ENCODE measurements around the gene PMCH. TPM values are rescaled to one million over a fixed set of nuclear protein-coding genes. Genes with fewer than 3 reads are reported as not detected.
"Not testable (repeated sequence)": the region's sequence is repeated elsewhere in the genome, so short reads cannot be mapped to it uniquely, and the experiment has no call there.

The PMCH gene
- not detected for polyA plus RNA-seq (2013, experiment 1 of 2)
- polyA plus RNA-seq (2013, experiment 2 of 2) = not detected

- peaks cover 11% of the 10 kb centered on the region for H3K36me3 ChIP-seq (ENCODE audit: insufficient read depth, low read length)
- H3K4me3 ChIP-seq (ENCODE audit: low read length) = no peak within 1 kb of the TSS
- no peak within 1 kb of the TSS for H3K9ac ChIP-seq (ENCODE audit: low read depth, low read length)
- no peak within 1 kb of the TSS for H3K27ac ChIP-seq (ENCODE audit: low read depth, low read length)
- no peaks in the 10 kb centered on the region for H3K4me1 ChIP-seq (ENCODE audit: insufficient read depth, low read length)
- 83% methylated on average over 1 of the region's 1 CpG for WGBS
- H3K27me3 ChIP-seq (ENCODE audit: insufficient read depth, low read length) = no peaks in the 10 kb centered on the region
- no peaks in the 10 kb centered on the region for H3K9me3 ChIP-seq (ENCODE audit: insufficient read depth, low read depth, low read length)
Measured at GRCh38 chr12:102197789-102198188, at the start of gene PMCH. Gene PMCH (minus strand): TSS chr12:102197833. CDS start chr12:102197770, 63 bp downstream.

- not testable (repeated sequence) for H3K9ac ChIP-seq (ENCODE audit: low read depth, low read length); H3K4me3 ChIP-seq (ENCODE audit: low read length); H3K27me3 ChIP-seq (ENCODE audit: insufficient read depth, low read length); H3K9me3 ChIP-seq (ENCODE audit: insufficient read depth, low read depth, low read length); H3K4me1 ChIP-seq (ENCODE audit: insufficient read depth, low read length); H3K36me3 ChIP-seq (ENCODE audit: insufficient read depth, low read length); H3K27ac ChIP-seq (ENCODE audit: low read depth, low read length)
- 100% methylated on average over 1 of the region's 2 CpGs for WGBS
Measured at GRCh38 chr12:102240859-102241258, 43.2 kb upstream of the PMCH start.

- H3K9me3 ChIP-seq (ENCODE audit: insufficient read depth, low read depth, low read length) = no peaks in the 10 kb centered on the region
- no peaks in the 10 kb centered on the region for H3K36me3 ChIP-seq (ENCODE audit: insufficient read depth, low read length)
- no peak overlapping the region for H3K27ac ChIP-seq (ENCODE audit: low read depth, low read length)
- peaks cover 14% of the 10 kb centered on the region for H3K4me1 ChIP-seq (ENCODE audit: insufficient read depth, low read length)
- no peaks in the 10 kb centered on the region for H3K27me3 ChIP-seq (ENCODE audit: insufficient read depth, low read length)
- no peak overlapping the region for H3K9ac ChIP-seq (ENCODE audit: low read depth, low read length)
- no peak overlapping the region for H3K4me3 ChIP-seq (ENCODE audit: low read length)
- 92% methylated on average over 2 of the region's 2 CpGs for WGBS
Measured at GRCh38 chr12:102234599-102234998, 37.0 kb upstream of the PMCH start.

DNA sequence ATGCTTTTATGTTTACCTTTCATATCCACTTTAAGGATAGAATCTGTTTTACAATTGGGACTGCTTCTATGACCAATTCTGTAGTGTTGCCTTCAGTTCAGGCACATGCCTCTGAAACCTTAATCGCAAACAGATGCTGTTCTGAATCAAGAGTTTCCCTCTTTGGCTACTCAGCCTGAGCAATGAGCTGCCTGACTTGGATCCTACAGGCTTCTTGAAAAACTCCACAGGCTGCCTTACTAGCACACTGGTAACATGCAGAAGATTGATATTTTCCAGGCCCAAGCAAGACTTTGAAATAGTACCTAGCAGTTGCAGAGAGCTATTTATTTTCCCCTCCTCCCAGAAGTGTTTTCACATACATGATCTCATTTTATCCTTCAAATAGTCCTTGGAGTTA lies 34.8 kb upstream of the PMCH start:
- no peak overlapping the region for H3K4me3 ChIP-seq (ENCODE audit: low read length)
- H3K36me3 ChIP-seq (ENCODE audit: insufficient read depth, low read length) = no peaks in the 10 kb centered on the region
- no peak overlapping the region for H3K9ac ChIP-seq (ENCODE audit: low read depth, low read length)
- WGBS = 91% methylated on average over 1 of the region's 1 CpG
- no peak overlapping the region for H3K27ac ChIP-seq (ENCODE audit: low read depth, low read length)
- peaks cover 14% of the 10 kb centered on the region for H3K4me1 ChIP-seq (ENCODE audit: insufficient read depth, low read length)
- H3K27me3 ChIP-seq (ENCODE audit: insufficient read depth, low read length) = no peaks in the 10 kb centered on the region
- H3K9me3 ChIP-seq (ENCODE audit: insufficient read depth, low read depth, low read length) = no peaks in the 10 kb centered on the region

DNA sequence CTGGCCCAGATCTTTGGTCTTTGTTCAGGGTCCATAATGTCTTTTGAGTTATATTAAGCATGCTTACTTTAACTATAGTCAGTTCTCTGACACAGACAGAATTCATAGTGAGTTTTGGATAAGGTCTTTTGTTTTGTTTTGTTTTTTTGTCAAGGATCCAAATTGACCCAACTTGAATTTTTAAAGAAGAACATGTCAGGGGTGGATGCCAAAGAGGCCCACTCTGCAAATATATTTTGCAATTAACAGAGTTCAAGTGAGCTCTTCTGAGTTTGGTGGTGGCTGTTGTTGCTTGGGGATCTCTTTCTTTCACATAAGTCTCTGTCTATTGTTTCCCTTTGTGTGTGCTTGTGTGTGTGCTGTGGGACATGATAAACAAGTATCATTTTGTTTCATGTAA lies 34.4 kb upstream of the PMCH start:
- Histone ChIP-seq H3K27me3 (ENCODE audit: insufficient read depth, low read length) (no peaks in the 10 kb centered on the region), H3K9me3 (ENCODE audit: insufficient read depth, low read depth, low read length) (no peaks in the 10 kb centered on the region), H3K27ac (ENCODE audit: low read depth, low read length) (no peak overlapping the region), H3K9ac (ENCODE audit: low read depth, low read length) (no peak overlapping the region), H3K36me3 (ENCODE audit: insufficient read depth, low read length) (no peaks in the 10 kb centered on the region), H3K4me1 (ENCODE audit: insufficient read depth, low read length) (peaks cover 14% of the 10 kb centered on the region), H3K4me3 (ENCODE audit: low read length) (no peak overlapping the region)

GRCh38 chr12:102227954-102228353 lies 30.3 kb upstream of the PMCH start:
- Histone ChIP-seq H3K4me1 (ENCODE audit: insufficient read depth, low read length) (peaks cover 10% of the 10 kb centered on the region; the same call in 1 of the 2 replicates), H3K9ac (ENCODE audit: low read depth, low read length) (no peak overlapping the region), H3K27me3 (ENCODE audit: insufficient read depth, low read length) (no peaks in the 10 kb centered on the region), H3K4me3 (ENCODE audit: low read length) (no peak overlapping the region), H3K27ac (ENCODE audit: low read depth, low read length) (no peak overlapping the region), H3K36me3 (ENCODE audit: insufficient read depth, low read length) (no peaks in the 10 kb centered on the region), H3K9me3 (ENCODE audit: insufficient read depth, low read depth, low read length) (no peaks in the 10 kb centered on the region)
- 89% methylated on average over 5 of the region's 5 CpGs for WGBS

GRCh38 chr12:102220736-102221135 lies 23.1 kb upstream of the PMCH start:
- no peak overlapping the region for H3K9ac ChIP-seq (ENCODE audit: low read depth, low read length)
- no peaks in the 10 kb centered on the region for H3K9me3 ChIP-seq (ENCODE audit: insufficient read depth, low read depth, low read length)
- H3K4me3 ChIP-seq (ENCODE audit: low read length) = no peak overlapping the region
- no peak overlapping the region for H3K27ac ChIP-seq (ENCODE audit: low read depth, low read length)
- H3K36me3 ChIP-seq (ENCODE audit: insufficient read depth, low read length) = no peaks in the 10 kb centered on the region
- H3K27me3 ChIP-seq (ENCODE audit: insufficient read depth, low read length) = no peaks in the 10 kb centered on the region
- no peaks in the 10 kb centered on the region for H3K4me1 ChIP-seq (ENCODE audit: insufficient read depth, low read length)

DNA sequence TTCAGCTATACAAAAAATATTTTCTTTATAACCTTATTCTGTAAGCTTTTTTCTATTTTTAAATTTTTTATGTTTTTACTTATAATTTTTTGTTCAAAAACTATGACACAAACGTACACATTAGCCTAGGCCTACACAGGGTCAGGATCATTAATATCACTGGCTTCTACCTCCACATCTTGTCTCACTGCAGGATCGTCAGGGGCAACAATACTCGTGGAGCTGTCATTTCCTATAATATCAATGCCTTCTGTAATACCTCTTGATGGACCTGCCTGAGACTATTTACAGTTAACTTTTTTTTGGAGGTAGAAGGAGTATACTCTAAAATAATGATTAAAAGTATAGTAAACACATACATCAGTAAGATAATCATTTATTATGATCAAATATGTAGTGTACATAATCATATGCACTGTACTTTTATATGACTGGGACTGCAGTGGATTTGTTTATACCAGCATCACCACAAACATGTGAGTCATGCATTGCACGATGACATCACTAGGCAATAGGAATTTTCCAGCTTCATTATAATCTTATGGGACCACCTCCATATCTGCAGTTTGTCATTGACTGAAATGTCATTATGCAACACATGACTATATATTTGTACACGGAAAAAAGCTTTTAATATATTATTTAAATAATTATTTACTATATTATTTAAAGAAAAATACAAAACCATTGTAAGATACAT lies 18.5 kb upstream of the PMCH start:
- Histone ChIP-seq H3K27ac (ENCODE audit: low read depth, low read length) (no peak overlapping the region), H3K9me3 (ENCODE audit: insufficient read depth, low read depth, low read length) (no peaks in the 10 kb centered on the region), H3K36me3 (ENCODE audit: insufficient read depth, low read length) (no peaks in the 10 kb centered on the region), H3K4me3 (ENCODE audit: low read length) (no peak overlapping the region), H3K27me3 (ENCODE audit: insufficient read depth, low read length) (no peaks in the 10 kb centered on the region), H3K4me1 (ENCODE audit: insufficient read depth, low read length) (no peaks in the 10 kb centered on the region), H3K9ac (ENCODE audit: low read depth, low read length) (no peak overlapping the region)
- WGBS = 92% methylated on average over 4 of the region's 5 CpGs

GRCh38 chr12:102204025-102204424 lies 6.4 kb upstream of the PMCH start:
- no peaks in the 10 kb centered on the region for H3K4me1 ChIP-seq (ENCODE audit: insufficient read depth, low read length)
- H3K9ac ChIP-seq (ENCODE audit: low read depth, low read length) = no peak overlapping the region
- WGBS = over 99% methylated on average over 2 of the region's 2 CpGs
- H3K27me3 ChIP-seq (ENCODE audit: insufficient read depth, low read length) = no peaks in the 10 kb centered on the region
- no peak overlapping the region for H3K27ac ChIP-seq (ENCODE audit: low read depth, low read length)
- no peak overlapping the region for H3K4me3 ChIP-seq (ENCODE audit: low read length)
- H3K36me3 ChIP-seq (ENCODE audit: insufficient read depth, low read length) = peaks cover 39% of the 10 kb centered on the region
- peaks cover 25% of the 10 kb centered on the region for H3K9me3 ChIP-seq (ENCODE audit: insufficient read depth, low read depth, low read length)

- 100% methylated on average over 2 of the region's 4 CpGs for WGBS
Measured at GRCh38 chr12:102202556-102202955, 4.9 kb upstream of the PMCH start.

GRCh38 chr12:102201436-102202061 lies 3.9 kb upstream of the PMCH start:
- H3K4me1 ChIP-seq (ENCODE audit: insufficient read depth, low read length) = no peaks in the 10 kb centered on the region
- H3K4me3 ChIP-seq (ENCODE audit: low read length) = no peak overlapping the region
- no peaks in the 10 kb centered on the region for H3K27me3 ChIP-seq (ENCODE audit: insufficient read depth, low read length)
- H3K36me3 ChIP-seq (ENCODE audit: insufficient read depth, low read length) = peaks cover 22% of the 10 kb centered on the region
- H3K27ac ChIP-seq (ENCODE audit: low read depth, low read length) = no peak overlapping the region
- peaks cover 7% of the 10 kb centered on the region; the same call in 1 of the 2 replicates for H3K9me3 ChIP-seq (ENCODE audit: insufficient read depth, low read depth, low read length)
- no peak overlapping the region for H3K9ac ChIP-seq (ENCODE audit: low read depth, low read length)
- WGBS = 90% methylated on average over 3 of the region's 3 CpGs

More at GRCh38 chr12:102202556-102202955, 4.9 kb upstream of the PMCH start:
- Histone ChIP-seq H3K27ac (ENCODE audit: low read depth, low read length) (no peak overlapping the region), H3K4me1 (ENCODE audit: insufficient read depth, low read length) (no peaks in the 10 kb centered on the region), H3K9ac (ENCODE audit: low read depth, low read length) (no peak overlapping the region), H3K9me3 (ENCODE audit: insufficient read depth, low read depth, low read length) (peaks cover 11% of the 10 kb centered on the region; the same call in 1 of the 2 replicates), H3K36me3 (ENCODE audit: insufficient read depth, low read length) (peaks cover 27% of the 10 kb centered on the region), H3K4me3 (ENCODE audit: low read length) (no peak overlapping the region), H3K27me3 (ENCODE audit: insufficient read depth, low read length) (no peaks in the 10 kb centered on the region)
